C4-2B (cell line): Measurements from ENCODE around the gene ADGRA1.
"Not testable (repeated sequence)": the region's sequence is repeated elsewhere in the genome, so short reads cannot be mapped to it uniquely, and the experiment has no call there.

Source experiments
- H3K27ac ChIP-seq: fragments of 450-650 bp; 2 replicates; pipeline ENCODE4 v1.5.1; 2017
- ZFX ChIP-seq: fragments of 450-650 bp; IDR thresholded peaks from 2 replicates; pipeline ENCODE4 v1.6.1; 2017
- TF ChIP-seq, protein P1 (sequence below): fragments of 450-650 bp; conservative IDR thresholded peaks from 2 replicates; pipeline ENCODE4 v1.5.1; 2017; ENCODE audit warnings: mild to moderate bottlenecking

The ADGRA1 gene

DNA sequence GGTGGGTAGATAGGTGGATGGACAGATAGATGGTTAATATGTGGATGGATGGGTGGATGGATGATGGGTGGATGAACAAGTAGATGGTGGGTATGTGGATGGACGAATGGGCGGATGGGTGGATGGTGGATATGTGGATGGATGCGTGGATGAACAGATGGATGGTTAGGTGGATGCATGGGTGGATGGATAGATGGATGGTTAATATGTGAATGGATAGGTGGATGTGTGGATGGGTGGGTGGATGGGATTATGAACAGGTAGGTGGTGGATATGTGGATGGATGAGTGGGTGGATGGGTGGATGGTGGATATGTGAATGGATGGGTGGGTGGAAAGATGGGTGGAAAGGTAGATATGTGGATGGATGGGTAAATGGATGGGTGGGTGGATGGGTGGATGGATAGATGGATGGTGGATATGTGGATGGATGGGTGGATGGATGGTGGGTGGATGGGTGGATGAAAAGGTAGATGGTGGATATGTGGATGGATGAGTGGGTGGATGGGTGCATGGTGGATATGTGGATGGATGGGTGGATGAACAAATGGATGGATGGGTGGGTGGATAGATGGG, 87.1 kb downstream of the ADGRA1 start:
- H3K27ac ChIP-seq = no peak overlapping the region
- TF ChIP-seq, protein P1, sequence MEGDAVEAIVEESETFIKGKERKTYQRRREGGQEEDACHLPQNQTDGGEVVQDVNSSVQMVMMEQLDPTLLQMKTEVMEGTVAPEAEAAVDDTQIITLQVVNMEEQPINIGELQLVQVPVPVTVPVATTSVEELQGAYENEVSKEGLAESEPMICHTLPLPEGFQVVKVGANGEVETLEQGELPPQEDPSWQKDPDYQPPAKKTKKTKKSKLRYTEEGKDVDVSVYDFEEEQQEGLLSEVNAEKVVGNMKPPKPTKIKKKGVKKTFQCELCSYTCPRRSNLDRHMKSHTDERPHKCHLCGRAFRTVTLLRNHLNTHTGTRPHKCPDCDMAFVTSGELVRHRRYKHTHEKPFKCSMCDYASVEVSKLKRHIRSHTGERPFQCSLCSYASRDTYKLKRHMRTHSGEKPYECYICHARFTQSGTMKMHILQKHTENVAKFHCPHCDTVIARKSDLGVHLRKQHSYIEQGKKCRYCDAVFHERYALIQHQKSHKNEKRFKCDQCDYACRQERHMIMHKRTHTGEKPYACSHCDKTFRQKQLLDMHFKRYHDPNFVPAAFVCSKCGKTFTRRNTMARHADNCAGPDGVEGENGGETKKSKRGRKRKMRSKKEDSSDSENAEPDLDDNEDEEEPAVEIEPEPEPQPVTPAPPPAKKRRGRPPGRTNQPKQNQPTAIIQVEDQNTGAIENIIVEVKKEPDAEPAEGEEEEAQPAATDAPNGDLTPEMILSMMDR = no peak
- no peak for TF ChIP-seq ZFX

DNA sequence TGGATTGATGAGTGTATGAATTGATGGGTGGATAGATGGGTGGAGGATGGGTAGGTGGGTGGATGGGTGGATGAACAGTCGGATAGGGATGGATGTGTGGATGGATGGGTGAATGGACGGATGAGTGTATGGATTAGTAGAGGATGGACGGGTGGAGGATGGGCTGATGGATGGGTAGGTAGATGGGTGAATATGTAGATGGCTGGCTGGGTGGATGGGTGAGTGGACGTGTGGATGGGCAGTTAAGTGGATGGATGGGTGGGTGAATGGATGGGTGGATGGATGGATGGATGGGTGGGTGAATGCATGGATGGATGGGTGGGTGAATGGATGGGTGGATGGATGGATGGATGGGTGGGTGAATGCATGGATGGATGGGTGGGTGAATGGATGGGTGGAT, 87.9 kb downstream of the ADGRA1 start:
- not testable (repeated sequence) for H3K27ac ChIP-seq

DNA sequence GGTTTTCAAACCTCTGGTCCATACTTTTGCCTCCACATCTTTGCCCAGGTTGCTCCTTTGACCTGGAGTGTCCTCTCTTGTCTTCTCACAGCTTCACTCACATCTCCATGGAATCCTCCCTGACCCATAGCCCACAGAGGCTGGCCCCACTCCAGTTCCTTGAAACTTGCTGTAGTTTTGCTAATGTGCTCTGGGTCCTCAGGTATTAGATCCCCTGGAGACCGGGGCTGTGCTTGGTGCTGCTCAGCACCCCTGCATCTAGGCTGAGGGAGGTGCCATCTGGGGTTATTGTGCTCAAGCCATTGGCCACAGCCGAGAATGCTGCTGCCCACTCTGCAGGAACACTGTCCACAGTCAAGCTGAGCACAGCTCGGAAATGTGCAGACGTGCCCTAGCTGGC, 88.8 kb downstream of the ADGRA1 start:
- TF ChIP-seq, protein P1 = no peak
- no peak for TF ChIP-seq ZFX
- no peak overlapping the region for H3K27ac ChIP-seq

DNA sequence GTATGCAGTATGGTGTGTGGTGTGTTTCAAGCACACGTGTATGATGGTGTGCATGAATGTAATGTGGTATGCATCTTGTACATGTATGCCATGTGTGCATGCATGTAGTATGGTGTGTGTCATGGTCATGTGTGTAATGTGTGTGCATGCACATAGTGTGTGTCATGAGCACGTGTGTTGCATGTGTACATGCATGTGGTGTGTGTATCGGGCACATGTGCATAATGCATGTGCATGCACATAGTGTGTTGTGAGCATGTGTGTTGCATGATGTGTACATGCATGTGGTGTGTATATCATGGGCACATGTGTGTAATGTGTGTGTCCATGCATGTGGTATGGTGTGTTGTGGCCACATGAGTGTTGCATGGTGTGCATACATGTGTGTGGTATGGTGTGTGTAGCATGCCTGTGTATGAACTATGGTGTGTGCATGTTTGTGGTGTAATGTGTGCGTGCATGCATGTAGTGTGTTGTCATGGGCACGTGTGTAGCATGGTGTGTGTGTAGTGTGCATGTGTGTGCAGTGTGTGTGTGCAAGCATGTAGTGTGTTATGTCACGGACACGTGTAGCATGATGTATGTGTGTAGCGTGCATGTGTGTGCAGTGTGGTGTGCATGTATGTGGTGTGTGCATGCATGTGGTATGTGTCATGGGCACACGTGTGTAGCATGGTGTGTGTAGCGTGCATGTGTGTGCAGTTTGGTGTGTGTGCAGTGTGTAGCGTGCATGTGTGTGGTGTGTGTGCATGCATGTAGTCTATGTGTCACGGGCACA, 89.8 kb downstream of the ADGRA1 start:
- H3K27ac ChIP-seq = no peak overlapping the region
- TF ChIP-seq ZFX = no peak
- TF ChIP-seq, protein P1 = no peak

DNA sequence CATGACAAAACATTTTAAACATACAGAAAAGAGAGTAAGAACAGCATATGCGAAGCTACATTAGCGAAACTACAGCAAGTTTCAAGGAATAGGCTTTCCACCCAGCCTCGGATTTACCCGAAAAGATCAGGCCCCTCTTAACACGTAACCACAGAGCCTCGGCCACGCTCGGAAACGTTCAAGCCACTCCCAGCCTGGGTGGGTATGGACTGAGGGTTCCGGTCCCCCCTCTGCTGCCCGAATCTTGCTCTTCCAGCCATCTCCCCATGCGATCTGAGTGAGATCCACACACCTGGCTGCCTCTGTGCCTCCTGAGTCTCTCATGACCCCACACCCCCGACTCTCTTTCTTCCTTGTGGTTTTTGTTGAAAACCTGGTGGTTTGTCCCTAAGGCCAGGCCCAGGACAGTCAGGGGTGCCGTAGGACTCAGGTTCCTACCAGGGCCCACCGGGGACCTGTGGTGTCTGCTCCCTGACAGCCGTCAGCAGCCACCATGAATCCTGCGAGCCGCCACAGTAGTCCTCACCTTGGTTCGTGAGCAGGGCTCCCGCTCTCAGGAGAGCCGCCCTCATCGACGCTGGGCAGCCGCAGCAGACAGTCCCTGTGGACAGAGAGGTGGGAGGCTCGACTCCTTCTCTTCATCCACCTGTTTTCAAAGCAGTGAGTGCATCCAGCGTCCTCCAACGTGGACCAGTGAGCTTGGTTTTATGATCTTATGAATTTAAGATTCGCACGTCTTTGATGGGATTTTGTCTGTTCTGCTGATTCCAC, 90.8 kb downstream of the ADGRA1 start:
- TF ChIP-seq, protein P1 = no peak
- no peak for TF ChIP-seq ZFX
- no peak overlapping the region for H3K27ac ChIP-seq

DNA sequence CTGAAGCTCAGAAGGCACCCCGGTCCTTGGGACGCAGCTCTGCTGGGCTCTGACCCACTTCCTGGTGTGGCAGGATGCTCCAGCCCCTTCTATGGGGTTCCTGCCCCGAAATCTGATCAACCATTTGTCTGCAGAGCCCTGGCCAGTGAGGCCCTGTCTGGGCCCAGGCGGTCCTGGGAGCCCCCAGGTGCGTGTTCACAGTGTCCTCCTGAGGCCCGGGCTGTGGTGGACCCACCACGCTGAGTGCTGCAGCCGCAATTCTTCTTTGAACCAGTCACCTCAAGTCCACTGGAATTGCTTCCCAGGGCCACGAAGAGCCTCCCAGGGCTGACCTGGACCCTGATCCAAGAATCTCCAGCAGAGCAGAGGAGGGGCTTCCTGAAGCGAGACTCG, 91.4 kb downstream of the ADGRA1 start:
- TF ChIP-seq, protein P1 = no peak
- no peak for TF ChIP-seq ZFX

DNA sequence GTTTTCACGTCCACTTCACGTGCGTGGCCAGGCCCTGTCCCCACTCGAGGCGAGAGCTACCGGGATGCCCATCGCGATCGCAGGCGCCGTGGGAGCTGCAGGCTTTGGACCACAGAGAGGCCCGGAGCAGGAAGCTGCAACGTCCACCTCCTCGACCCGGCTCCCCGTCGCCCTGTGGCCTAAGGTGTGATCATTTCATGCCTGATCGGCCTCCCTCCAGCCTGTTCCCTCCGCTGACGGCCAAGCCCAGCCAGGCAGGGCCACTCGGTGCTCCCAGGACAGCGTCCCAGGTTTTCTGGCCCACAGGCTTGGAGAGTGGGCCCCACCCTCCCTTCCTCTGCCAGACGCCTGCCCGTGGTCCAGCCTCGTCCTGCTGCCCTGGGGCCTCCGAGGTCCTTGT, 91.9 kb downstream of the ADGRA1 start:
- no peak overlapping the region for H3K27ac ChIP-seq
- TF ChIP-seq ZFX = no peak
- TF ChIP-seq, protein P1 = no peak

More for the DNA sequence above, 91.4 kb downstream of the ADGRA1 start:
- H3K27ac ChIP-seq = no peak overlapping the region
